NT2/D1 (cell line): ENCODE results near the gene KIF21B.
A peak's percentile ranks its signal among the peaks of the same experiment; 100 is the strongest.

Source experiments
- DNase-seq: peaks from one replicate; pipeline ENCODE4 v3.0.0-alpha.2; 2011; ENCODE audit warnings: low read depth, low spot score
- H3K27me3 ChIP-seq: 2 replicates; pipeline ENCODE4 v1.6.0; 2011; ENCODE audit warnings: mild to moderate bottlenecking; ENCODE audit not compliant: insufficient read length, insufficient read depth
- H3K36me3 ChIP-seq: 2 replicates; pipeline ENCODE4 v1.6.1; 2011; ENCODE audit warnings: mild to moderate bottlenecking, low read length, mixed read lengths; ENCODE audit not compliant: insufficient read depth, insufficient read length
- H3K4me1 ChIP-seq: 2 replicates; pipeline ENCODE4 v1.5.1; 2011; ENCODE audit not compliant: insufficient read depth, insufficient read length
- H3K4me3 ChIP-seq: 2 replicates; pipeline ENCODE4 v1.5.1; 2011; ENCODE audit warnings: low read depth; ENCODE audit not compliant: insufficient read length
- H3K9ac ChIP-seq: 2 replicates; pipeline ENCODE4 v1.6.0; 2011; ENCODE audit warnings: low read depth; ENCODE audit not compliant: insufficient read length
- H3K9me3 ChIP-seq: 2 replicates; pipeline ENCODE4 v1.5.1; 2011; ENCODE audit warnings: mild to moderate bottlenecking, low read length; ENCODE audit not compliant: insufficient read depth
- SUZ12 ChIP-seq: IDR thresholded peaks from 2 replicates; pipeline ENCODE4 v1.6.1; 2011; ENCODE audit not compliant: insufficient read length, insufficient read depth; ENCODE audit errors: extremely low read depth
- YY1 ChIP-seq: IDR thresholded peaks from 2 replicates; pipeline ENCODE4 v1.6.1; 2011; ENCODE audit not compliant: insufficient read length, insufficient read depth
- ZNF274 ChIP-seq: IDR thresholded peaks from 2 replicates; pipeline ENCODE4 v1.6.1; 2011; ENCODE audit warnings: mild to moderate bottlenecking, low read depth, low read length

Gene KIF21B

GRCh38 chr1:201016943-201017827 lies 6.3 kb downstream of the KIF21B start:
- Histone ChIP-seq H3K27me3 (peaks cover 3% of the 10 kb centered on the region), H3K9ac (no peak overlapping the region)
- DNase-seq: no peak

DNA sequence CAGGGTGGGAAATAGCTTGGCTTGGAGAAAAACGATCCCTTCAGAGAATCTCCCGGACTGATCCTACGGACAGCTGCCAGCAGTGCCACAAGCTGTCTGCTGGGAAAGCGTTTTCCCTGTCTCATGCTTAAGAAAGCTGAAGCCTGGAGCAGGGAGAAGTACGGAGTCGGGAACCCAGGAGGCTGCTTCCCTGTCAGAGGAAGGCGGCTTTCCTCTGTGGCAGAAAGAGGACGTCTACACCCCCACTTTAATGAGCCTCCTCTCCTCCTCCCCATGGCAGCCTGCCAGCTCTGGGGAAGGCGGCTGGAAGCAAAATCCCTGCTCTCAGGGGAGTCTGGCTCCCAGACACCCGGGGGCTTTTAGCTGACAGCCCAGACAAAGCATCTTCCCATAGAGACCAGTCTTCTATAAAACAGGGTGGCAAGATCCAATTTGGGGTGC lies 7.3 kb downstream of the KIF21B start:
- H3K27me3 ChIP-seq: no peaks in the 10 kb centered on the region
- no peak for DNase-seq
- no peaks in the 10 kb centered on the region for H3K36me3 ChIP-seq
- no peak for TF ChIP-seq SUZ12
- TF ChIP-seq ZNF274: no peak
- no peak for TF ChIP-seq YY1
- peaks cover 37% of the 10 kb centered on the region for H3K4me1 ChIP-seq
- H3K9ac ChIP-seq: peak overlapping the region; percentile 21
- H3K4me3 ChIP-seq: no peak overlapping the region
- H3K9me3 ChIP-seq: no peaks in the 10 kb centered on the region

More at GRCh38 chr1:201016943-201017827, 6.3 kb downstream of the KIF21B start:
- no peaks in the 10 kb centered on the region for H3K9me3 ChIP-seq
- peaks cover 40% of the 10 kb centered on the region for H3K4me1 ChIP-seq
- H3K36me3 ChIP-seq: no peaks in the 10 kb centered on the region
- TF ChIP-seq SUZ12: no peak
- TF ChIP-seq YY1: no peak
- no peak for TF ChIP-seq ZNF274
- H3K4me3 ChIP-seq: no peak overlapping the region

GRCh38 chr1:201015551-201016091 lies 7.9 kb downstream of the KIF21B start:
- TF ChIP-seq YY1: no peak
- TF ChIP-seq ZNF274: no peak
- Histone ChIP-seq H3K27me3 (no peaks in the 10 kb centered on the region), H3K4me3 (no peak overlapping the region), H3K4me1 (peaks cover 36% of the 10 kb centered on the region), H3K36me3 (no peaks in the 10 kb centered on the region), H3K9ac (no peak overlapping the region), H3K9me3 (no peaks in the 10 kb centered on the region)
- no peak for DNase-seq

DNA sequence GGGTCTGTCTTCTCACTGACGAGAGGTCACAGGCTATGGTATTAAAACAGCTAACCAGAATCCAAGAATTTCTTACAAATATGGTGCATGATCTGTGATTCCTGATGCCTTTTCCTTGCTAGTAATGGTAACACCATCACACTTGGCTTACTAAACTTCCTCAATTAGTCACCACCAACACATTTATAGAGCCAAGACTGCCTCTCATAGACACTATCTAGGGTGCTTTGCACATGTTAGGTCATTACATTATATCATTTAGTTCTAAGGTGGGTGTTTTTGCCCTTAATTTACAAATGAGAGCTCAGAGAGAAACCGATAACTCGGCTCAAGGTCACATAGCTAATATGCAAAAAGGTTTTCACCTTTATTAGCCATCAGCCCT lies 8.7 kb downstream of the KIF21B start:
- TF ChIP-seq SUZ12 (no peak), ZNF274 (no peak), YY1 (no peak)
- H3K27me3 ChIP-seq: no peaks in the 10 kb centered on the region

GRCh38 chr1:201013991-201014815 lies 9.3 kb downstream of the KIF21B start:
- no peaks in the 10 kb centered on the region for H3K9me3 ChIP-seq
- no peak overlapping the region for H3K4me3 ChIP-seq
- H3K9ac ChIP-seq: peak overlapping the region; percentile 5
- H3K36me3 ChIP-seq: no peaks in the 10 kb centered on the region
- TF ChIP-seq SUZ12 (no peak), YY1 (no peak), ZNF274 (no peak)
- no peaks in the 10 kb centered on the region for H3K27me3 ChIP-seq
- no peak for DNase-seq
- H3K4me1 ChIP-seq: peaks cover 34% of the 10 kb centered on the region

More for the DNA sequence above, 8.7 kb downstream of the KIF21B start:
- Histone ChIP-seq H3K4me1 (peaks cover 38% of the 10 kb centered on the region), H3K36me3 (no peaks in the 10 kb centered on the region), H3K9me3 (no peaks in the 10 kb centered on the region), H3K9ac (no peak overlapping the region), H3K4me3 (no peak overlapping the region)
- no peak for DNase-seq

- H3K36me3 ChIP-seq: no peaks in the 10 kb centered on the region
- H3K27me3 ChIP-seq: no peaks in the 10 kb centered on the region
- TF ChIP-seq YY1 (no peak), ZNF274 (no peak), SUZ12 (no peak)
- H3K9me3 ChIP-seq: no peaks in the 10 kb centered on the region
- DNase-seq: no peak
- no peak overlapping the region for H3K9ac ChIP-seq
- no peak overlapping the region for H3K4me3 ChIP-seq
- H3K4me1 ChIP-seq: peaks cover 38% of the 10 kb centered on the region
Observed at GRCh38 chr1:201013031-201013485, 10.5 kb downstream of the KIF21B start.

DNA sequence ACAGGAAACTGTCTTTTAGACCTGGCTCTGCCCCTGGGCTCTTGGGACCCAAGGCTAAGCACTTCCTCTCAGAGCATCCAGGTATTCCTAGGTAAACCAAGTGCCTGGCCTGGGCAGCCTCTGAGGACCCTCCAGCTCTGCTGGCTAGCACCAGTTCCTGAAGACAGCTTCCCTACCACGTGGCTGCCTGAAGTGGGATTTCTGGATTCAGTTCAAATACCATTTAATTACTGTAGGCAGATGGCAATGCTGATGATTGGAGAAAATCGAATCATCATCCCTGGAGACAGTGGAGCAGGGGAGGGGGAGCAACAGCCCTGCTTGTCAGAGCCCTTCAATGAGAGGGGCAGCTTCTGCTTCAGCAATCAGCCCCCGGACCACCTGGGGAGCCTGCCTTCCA lies 11.9 kb downstream of the KIF21B start:
- Histone ChIP-seq H3K9ac (no peak overlapping the region), H3K36me3 (no peaks in the 10 kb centered on the region), H3K27me3 (no peaks in the 10 kb centered on the region), H3K4me3 (no peak overlapping the region), H3K4me1 (peaks cover 25% of the 10 kb centered on the region), H3K9me3 (no peaks in the 10 kb centered on the region)
- DNase-seq: no peak
- TF ChIP-seq ZNF274 (no peak), SUZ12 (no peak), YY1 (no peak)
